ENCODE results near the gene RXRA.

DNA sequence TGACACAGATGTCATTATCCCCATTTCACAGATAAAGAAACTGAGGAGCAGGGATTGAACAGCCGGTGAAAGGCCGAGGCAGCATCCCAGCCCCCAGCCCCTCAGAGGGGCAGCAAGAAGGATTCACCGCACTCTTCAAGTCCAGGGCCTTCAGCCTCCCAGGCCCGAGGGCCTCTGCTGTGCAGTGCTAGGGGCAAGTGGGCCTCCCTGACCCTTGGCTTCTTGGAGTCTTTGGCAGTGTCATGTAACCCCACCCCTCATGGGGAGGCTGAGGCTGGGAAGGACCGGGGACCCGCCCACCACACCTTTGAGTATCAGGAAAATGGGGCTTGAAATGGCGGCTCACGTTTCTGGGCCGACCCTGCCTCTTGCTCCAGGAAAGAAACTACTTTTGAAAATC is 28.7 kb upstream of the RXRA start:
- TF ChIP-seq ZNF274 (IDR thresholded peaks at IDR 0.05; ENCODE audit: low read depth, low read length): no peak
- no peak for TF ChIP-seq YY1 (IDR thresholded peaks at IDR 0.05; ENCODE audit: insufficient read depth, insufficient read length)
